GM12878 (cell line): ENCODE measurements around the gene KIF14. TPM values are rescaled to one million over a fixed set of nuclear protein-coding genes. Genes with fewer than 3 reads are reported as not detected.

ENCODE experiments used
- BACH1 ChIP-seq: fragments of 450-650 bp; IDR thresholded peaks from 2 replicates; pipeline ENCODE4 v1.6.1; 2017; ENCODE audit warnings: mild to moderate bottlenecking, borderline replicate concordance
- BCLAF1 ChIP-seq: fragments of 450-650 bp; IDR thresholded peaks from 2 replicates; pipeline ENCODE4 v1.6.1; 2017; ENCODE audit warnings: antibody characterized with exemption, mild to moderate bottlenecking, moderate library complexity
- BMI1 ChIP-seq: fragments of 450-650 bp; IDR thresholded peaks from 2 replicates; pipeline ENCODE4 v1.6.1; 2016; ENCODE audit warnings: mild to moderate bottlenecking, moderate library complexity, borderline replicate concordance
- CBX5 ChIP-seq: sonication (generic); IDR thresholded peaks from 2 replicates; pipeline ENCODE4 v1.6.1; 2016; ENCODE audit warnings: low read depth, moderate library complexity, mild to moderate bottlenecking, inconsistent platforms
- CEBPZ ChIP-seq: fragments of 150-350 bp; IDR thresholded peaks from 2 replicates; pipeline ENCODE4 v1.6.1; 2016; ENCODE audit warnings: low read depth, low read length
- CHD2 ChIP-seq: IDR thresholded peaks from 2 replicates; pipeline ENCODE4 v1.6.1; 2011; ENCODE audit warnings: low read depth, low read length, improper control_type of control experiment, borderline replicate concordance
- ELK1 ChIP-seq: IDR thresholded peaks from 2 replicates; pipeline ENCODE4 v1.6.1; 2012; ENCODE audit warnings: low read depth, low read length, improper control_type of control experiment
- ESRRA ChIP-seq: IDR thresholded peaks from 2 replicates; pipeline ENCODE4 v1.6.1; 2012; ENCODE audit warnings: mild to moderate bottlenecking, low read length, improper control_type of control experiment
- GABPA ChIP-seq: IDR thresholded peaks from 2 replicates; pipeline ENCODE4 v1.6.1; 2014; ENCODE audit warnings: antibody characterized with exemption, low read depth, mild to moderate bottlenecking, inconsistent platforms
- MXI1 ChIP-seq: fragments of 150-350 bp; IDR thresholded peaks from 2 replicates; pipeline ENCODE4 v1.6.1; 2011; ENCODE audit warnings: low read depth, mild to moderate bottlenecking, inconsistent platforms, low read length, improper control_type of control experiment
- PAX8 ChIP-seq: fragments of 450-650 bp; IDR thresholded peaks from 2 replicates; pipeline ENCODE4 v1.6.1; 2017; ENCODE audit warnings: mild to moderate bottlenecking, moderate library complexity
- RAD51 ChIP-seq: fragments of 450-650 bp; IDR thresholded peaks from 2 replicates; pipeline ENCODE4 v1.6.1; 2016; ENCODE audit warnings: moderate library complexity, mild to moderate bottlenecking, inconsistent platforms
- polyA plus RNA-seq, 11 experiments: library from polyadenylated mRNA; depleted of rRNA in 4 of 11; unstranded in 6 of 11; stranded (reverse) in 5 of 11; fragments of >200 nt; fragmentation: Nextera tagmentation in 4 of 11; fragmentation: Illumina TruSeq in 1 of 11; extraction: Ambion mirVana in 4 of 11; extraction: Trizol in 1 of 11; gene quantifications; 1 replicate in 1 of 11; 2 replicates in 10 of 11; pipeline versions ENCODE4 v1.2.1 to v1.2.3, GENCODE V29; 2011 to 2016; ENCODE audit warnings: inconsistent platforms in 2 of 11, missing spikeins in 2 of 11, low read depth in 1 of 11
- total RNA-seq, 4 experiments: library from RNA; depleted of rRNA in 3 of 4; stranded (reverse); fragments of >200 nt in 3 of 4; fragmentation: Illumina TruSeq in 1 of 4; extraction: Trizol in 1 of 4; gene quantifications; 2 replicates each; pipeline versions ENCODE4 v1.2.1 to v1.2.3, GENCODE V29; 2013 to 2021

The KIF14 gene
- total and polyA plus RNA-seq, 10 of the 15 experiments (the other 5 are each of a cell fraction or from before 2014, with no cell fraction given) = 6.8 to 25.5 (median 14.4) TPM

GRCh38 chr1:200668514-200669313 lies 48.2 kb upstream of the KIF14 start (continued):
- TF ChIP-seq CHD2 (no peak), CEBPZ (no peak), ESRRA (no peak), PAX8 (no peak; the same call in 1 of the 2 replicates), GABPA (no peak), CBX5 (no peak), RAD51 (0 out of 2 replicates have a peak, but pooled peaks have one; percentile 13), BCLAF1 (no peak), BACH1 (no peak), BMI1 (no peak), MXI1 (no peak), ELK1 (no peak)
